Measurements from ENCODE around the gene NT5E.
"Not testable (repeated sequence)": the region's sequence is repeated elsewhere in the genome, so short reads cannot be mapped to it uniquely, and the experiment has no call there.

The NT5E gene

DNA sequence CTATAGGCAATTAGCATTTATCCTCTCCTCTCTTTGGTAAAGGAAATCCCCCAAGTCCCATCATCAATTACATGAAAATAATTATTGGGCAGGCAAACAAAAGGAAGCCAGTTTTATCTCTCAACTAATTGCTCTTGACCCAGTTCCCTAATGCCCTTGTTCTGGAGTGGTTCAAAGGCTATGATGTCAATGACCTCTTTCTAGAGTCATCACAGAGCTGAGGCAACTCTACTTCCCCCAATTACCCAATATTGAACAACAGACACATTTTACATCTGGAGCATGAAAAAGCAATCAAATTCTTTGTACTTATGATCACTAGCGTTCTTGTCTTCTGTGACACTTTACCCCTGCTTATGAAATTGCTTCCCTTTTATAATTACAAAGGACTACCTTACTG lies 43.5 kb downstream of the NT5E start:
- no peak for DNase-seq (ENCODE audit: low spot score)

DNA sequence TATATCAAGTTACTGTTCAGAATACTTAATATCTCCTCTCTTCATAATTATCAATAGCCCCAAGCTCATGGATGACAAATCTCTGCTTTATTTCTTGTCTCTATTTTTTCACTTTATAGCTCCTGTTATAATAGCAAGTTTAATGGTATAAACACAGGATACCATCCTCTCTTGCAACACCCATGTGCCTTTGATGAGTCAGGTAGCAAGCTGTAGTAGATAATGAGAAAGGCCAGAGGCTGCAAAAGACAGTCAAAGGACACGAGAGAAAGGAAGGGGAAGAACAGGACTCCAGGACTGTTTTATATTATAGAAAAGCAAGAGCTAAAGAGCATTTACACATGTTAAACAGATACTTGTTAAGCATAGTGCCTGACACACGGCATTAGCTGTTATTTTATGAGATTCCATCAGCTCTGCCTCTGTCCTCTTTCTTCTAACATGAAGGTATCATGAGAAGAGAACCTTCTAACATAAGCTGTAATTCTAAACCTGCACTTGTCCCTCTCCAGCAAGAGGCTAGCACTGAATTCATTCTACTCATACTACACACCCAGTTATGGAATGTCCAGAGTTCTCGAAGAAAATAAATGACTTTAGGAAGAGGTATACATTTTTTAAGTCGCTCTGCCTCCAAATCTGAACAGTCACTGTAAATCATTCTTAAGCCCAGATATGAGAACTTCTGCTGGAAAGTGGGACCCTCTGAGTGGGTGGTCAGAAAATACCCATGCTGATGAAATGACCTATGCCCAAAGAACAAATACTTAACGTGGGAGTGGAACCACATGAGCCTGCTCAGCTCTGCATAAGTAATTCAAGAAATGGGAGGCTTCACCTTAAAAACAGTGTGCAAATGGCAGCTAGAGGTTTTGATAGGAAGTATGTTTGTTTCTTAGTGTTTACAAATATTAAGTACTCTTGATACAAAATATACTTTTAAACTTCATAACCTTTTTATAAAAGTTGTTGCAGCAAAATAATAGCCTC lies 45.0 kb downstream of the NT5E start:
- no peak for DNase-seq (ENCODE audit: low spot score)

DNA sequence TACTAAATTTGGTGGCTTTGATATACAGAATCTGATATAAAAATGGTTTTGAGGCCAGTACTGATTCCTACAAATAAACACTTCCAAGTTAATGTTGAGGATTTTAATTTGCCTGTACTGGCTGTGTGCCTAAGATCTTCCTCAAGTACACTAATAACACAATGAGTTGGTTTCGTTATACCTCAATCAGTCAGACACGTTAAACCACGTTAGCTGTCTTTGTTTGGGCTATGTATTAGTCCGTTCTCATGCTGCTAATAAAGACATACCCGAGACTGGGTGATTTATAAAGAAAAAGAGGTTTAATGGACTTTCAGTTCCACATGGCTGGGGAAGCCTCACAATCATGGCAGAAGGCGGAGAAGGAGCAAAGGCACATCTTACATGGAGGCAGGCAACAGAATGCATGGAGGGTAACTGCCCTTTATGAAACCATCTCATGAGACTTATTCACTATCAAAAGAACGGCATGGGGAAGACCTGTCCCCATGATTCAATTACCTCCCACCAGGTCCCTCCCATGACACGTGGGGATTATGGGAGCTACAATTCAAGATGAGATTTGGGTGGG lies 46.2 kb downstream of the NT5E start:
- DNase-seq (ENCODE audit: low spot score) = no peak

DNA sequence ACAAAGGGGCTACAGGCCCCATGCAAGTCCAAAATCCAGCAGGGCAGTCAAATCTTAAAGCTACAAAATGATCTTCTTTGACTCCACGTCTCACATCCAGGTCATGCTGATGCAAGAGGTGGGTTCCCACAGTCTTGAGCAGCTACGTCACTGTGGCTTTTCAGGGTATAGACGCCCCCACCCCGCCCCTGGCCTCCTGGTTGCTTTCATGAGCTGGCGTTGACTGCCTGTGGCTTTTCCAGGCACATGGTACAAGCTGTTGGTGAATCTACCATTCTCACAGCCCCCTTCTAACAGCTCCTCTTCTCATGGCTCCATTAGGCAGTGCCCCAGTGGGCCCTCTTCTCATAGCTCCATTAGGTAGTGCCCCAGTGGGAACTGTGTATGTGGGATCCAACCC lies 47.0 kb downstream of the NT5E start:
- DNase-seq (ENCODE audit: low spot score) = no peak

DNA sequence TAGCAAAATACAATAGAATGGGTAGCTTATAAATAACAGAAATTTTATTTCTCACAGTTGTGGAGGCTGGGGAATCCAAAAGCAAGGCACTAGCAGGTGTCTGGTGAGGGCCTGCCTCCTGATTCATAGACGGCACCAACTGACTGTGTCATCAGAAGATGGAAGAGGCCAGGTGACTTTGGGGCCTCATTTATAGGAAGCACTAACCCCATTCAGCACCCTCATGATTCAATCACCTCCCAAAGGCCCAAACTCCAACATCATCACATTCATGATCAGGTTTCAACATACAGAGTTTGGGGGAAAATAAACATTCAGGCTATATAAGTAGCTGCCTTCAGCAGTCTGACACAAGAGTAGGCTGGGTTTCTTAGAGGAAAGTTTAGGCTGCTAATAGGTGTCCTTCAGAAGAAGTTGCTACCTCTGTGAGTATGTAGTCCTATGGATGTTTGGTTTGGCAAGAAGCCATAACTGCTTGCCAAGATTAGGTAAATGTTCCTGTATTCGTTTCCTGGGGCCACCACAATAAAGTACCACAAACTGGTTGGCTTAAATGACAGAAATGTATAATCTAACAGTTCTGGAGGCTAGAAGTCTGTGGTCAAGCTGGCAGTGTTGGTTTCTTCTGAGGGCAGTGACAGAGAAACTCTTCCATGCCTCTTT lies 48.8 kb downstream of the NT5E start:
- no peak for DNase-seq (ENCODE audit: low spot score)

DNA sequence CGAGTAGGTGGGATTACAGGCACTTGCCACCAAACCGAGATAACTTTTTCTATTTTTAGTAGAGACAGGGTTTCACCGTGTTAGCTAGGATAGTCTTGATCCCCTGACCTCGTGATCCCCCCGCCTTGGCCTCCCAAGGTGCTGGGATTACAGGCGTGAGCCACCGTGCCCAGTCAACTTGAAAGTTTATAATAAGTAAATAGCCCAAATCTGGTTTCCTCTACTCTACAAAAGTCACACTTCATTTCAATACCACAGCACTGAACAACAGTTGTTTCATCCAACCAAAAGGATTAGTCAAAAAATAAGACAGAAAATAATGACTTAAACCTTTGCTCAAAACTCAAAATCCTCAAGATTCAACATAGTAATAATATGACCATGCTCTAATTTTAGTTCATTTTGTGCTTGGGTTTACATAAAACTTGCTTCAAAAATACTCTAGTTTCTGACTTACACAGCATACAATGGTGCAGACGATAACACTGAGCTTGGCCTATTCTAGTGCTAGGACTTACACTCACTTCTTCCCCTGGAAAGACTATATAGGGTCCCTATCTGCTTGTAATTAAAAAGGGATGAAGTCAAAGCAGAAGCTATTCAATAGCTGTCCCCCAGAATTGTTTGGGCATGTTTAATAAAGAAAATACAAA lies 56.7 kb downstream of the NT5E start:
- no peak for DNase-seq (ENCODE audit: low spot score)

DNA sequence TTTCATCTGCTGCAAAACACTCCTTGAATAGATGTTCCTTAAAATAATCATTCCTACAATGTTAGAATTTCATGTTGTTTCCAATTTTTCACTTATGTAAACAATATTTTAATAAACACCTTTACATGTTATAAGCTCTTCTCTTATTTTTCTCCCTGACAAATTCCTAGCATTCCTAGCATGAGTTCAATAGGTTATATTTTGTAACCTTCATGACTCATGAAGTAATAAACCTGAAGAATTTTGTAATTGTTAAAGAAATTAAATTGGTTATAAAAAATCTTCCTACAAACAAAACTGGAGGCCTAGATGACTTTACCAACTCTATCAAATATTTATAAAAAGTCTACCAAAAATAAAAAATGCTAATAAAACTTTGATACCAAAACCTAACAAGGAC lies 66.3 kb downstream of the NT5E start:
- no peak for DNase-seq (ENCODE audit: low spot score)

DNA sequence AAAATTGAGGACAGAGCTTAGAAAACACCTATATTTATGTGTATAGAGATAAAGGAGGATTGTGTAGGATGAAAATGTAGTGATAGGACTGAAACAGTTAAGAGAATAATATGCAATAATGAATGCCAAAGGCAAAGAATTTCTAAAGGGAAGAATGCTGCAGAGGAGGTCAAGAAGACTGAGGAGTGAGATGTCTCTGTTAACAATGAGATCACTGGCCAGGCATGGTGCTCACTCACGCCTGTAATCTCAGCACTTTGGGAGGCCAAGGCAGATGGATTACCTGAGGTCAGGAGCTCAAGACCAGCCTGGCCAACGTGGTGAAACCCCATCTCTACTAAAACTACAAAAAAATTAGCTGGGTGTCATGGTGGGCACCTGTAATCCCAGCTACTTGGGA lies 74.4 kb downstream of the NT5E start:
- DNase-seq (ENCODE audit: low spot score) = not testable (repeated sequence)

DNA sequence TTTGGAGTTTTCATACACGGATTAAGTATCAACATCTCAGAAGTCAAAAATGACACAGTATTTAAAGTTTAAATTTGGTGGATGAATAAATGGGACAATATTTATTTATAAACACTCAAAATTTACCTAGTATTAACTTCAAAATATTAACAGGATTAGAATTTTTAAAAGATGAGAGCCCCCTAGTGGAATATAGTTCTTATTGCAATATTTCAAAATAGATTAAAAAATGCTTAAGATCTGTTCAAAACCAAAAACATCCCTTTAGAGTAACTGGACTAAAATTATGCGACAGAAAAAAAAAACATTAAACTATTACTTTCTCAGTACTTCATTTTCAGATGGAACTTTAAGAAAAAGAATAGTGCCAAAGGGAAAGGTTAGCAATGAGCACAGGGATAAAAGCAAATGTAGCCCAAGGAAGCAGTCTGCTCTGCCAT lies 87.2 kb downstream of the NT5E start:
- DNase-seq (ENCODE audit: low spot score) = no peak

DNA sequence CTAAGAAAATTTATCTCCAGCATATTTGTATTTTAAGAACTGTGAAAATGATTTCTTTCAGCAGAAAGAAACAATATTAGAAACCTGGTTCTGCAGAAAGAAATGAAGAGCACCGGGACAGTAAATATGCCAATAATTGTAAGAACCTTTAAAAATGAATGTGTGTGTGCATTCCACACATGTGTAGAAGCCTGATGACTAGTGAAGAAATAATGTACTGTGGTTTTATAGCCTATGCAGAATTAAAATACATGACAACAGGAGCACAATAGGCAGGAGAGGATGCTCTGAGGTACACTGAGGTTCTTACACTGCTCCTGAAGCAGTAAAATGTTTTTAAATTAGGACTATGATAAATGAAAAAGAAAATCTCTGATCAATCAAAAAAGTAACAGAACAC lies 94.9 kb downstream of the NT5E start:
- no peak for DNase-seq (ENCODE audit: low spot score)

Measured in Ammon's horn (tissue), 1 donor.